Trophoblast cell (in vitro differentiated cells and primary cell): ENCODE results near the gene USP43.
"Not testable (repeated sequence)": the region's sequence is repeated elsewhere in the genome, so short reads cannot be mapped to it uniquely, and the experiment has no call there.

ENCODE experiments used
- DNase-seq, 2 donors: peaks; one replicate each; pipeline ENCODE4 v3.0.0-alpha.2; 2016
- H2AFZ ChIP-seq: 2 replicates; pipeline ENCODE4 v1.6.1; 2013; ENCODE audit warnings: low read length, moderate library complexity, mild to moderate bottlenecking; ENCODE audit not compliant: insufficient read depth, poor library complexity
- H2AK5ac ChIP-seq: 2 replicates; pipeline ENCODE4 v1.6.1; 2013; ENCODE audit warnings: mild to moderate bottlenecking, low read length
- H2BK120ac ChIP-seq: 2 replicates; pipeline ENCODE4 v1.6.1; 2013; ENCODE audit warnings: low read length, mild to moderate bottlenecking, moderate library complexity; ENCODE audit not compliant: insufficient read depth, poor library complexity
- H2BK12ac ChIP-seq: 2 replicates; pipeline ENCODE4 v1.6.1; 2013; ENCODE audit warnings: mild to moderate bottlenecking, low read length, moderate library complexity
- H2BK5ac ChIP-seq: 2 replicates; pipeline ENCODE4 v1.6.1; 2013; ENCODE audit warnings: low read length, low read depth, moderate library complexity, mild to moderate bottlenecking; ENCODE audit not compliant: poor library complexity
- H3K14ac ChIP-seq: 2 replicates; pipeline ENCODE4 v1.6.1; 2013; ENCODE audit warnings: mild to moderate bottlenecking, low read length
- H3K18ac ChIP-seq: 2 replicates; pipeline ENCODE4 v1.6.1; 2013; ENCODE audit warnings: mild to moderate bottlenecking, low read length
- H3K23ac ChIP-seq: 2 replicates; pipeline ENCODE4 v1.6.1; 2013; ENCODE audit warnings: low read length
- H3K27ac ChIP-seq: 2 replicates; pipeline ENCODE4 v1.5.1; 2013; ENCODE audit warnings: low read depth, mild to moderate bottlenecking, inconsistent platforms, low read length, moderate library complexity
- H3K27me3 ChIP-seq: 2 replicates; pipeline ENCODE4 v1.6.1; 2013; ENCODE audit warnings: inconsistent platforms, mild to moderate bottlenecking, low read length, moderate library complexity; ENCODE audit not compliant: insufficient read depth
- H3K36me3 ChIP-seq, 2 experiments: 1 replicate in 1 of 2; 2 replicates in 1 of 2; pipeline ENCODE4 v1.6.1; 2013; ENCODE audit warnings: low read length in 2 of 2, mild to moderate bottlenecking in 2 of 2, moderate library complexity in 1 of 2; ENCODE audit not compliant: insufficient read depth in 2 of 2, control insufficient read depth in 1 of 2
- H3K4ac ChIP-seq: 2 replicates; pipeline ENCODE4 v1.6.1; 2013; ENCODE audit warnings: low read depth, mild to moderate bottlenecking, low read length, moderate library complexity
- H3K4me1 ChIP-seq, 2 experiments: 1 replicate in 1 of 2; 2 replicates in 1 of 2; pipeline ENCODE4 v1.6.1; 2013; ENCODE audit warnings: low read length in 2 of 2, mild to moderate bottlenecking in 2 of 2, moderate library complexity in 1 of 2; ENCODE audit not compliant: insufficient read depth in 2 of 2, control insufficient read depth in 1 of 2
- H3K4me2 ChIP-seq: 2 replicates; pipeline ENCODE4 v1.6.1; 2013; ENCODE audit warnings: inconsistent platforms, mild to moderate bottlenecking, low read length, moderate library complexity
- H3K4me3 ChIP-seq: 2 replicates; pipeline ENCODE4 v1.5.1; 2013; ENCODE audit warnings: mild to moderate bottlenecking, low read depth, low read length, inconsistent platforms
- H3K79me1 ChIP-seq: one replicate; pipeline ENCODE4 v1.6.1; 2013; ENCODE audit warnings: low read length
- H3K79me2 ChIP-seq: 2 replicates; pipeline ENCODE4 v1.6.1; 2013; ENCODE audit warnings: low read length, mild to moderate bottlenecking; ENCODE audit not compliant: control insufficient read depth, insufficient read depth, poor library complexity
- H3K9ac ChIP-seq: 2 replicates; pipeline ENCODE4 v1.6.1; 2013; ENCODE audit warnings: mild to moderate bottlenecking, low read length
- H3K9me3 ChIP-seq: 2 replicates; pipeline ENCODE4 v1.6.1; 2013; ENCODE audit warnings: low read depth, mild to moderate bottlenecking, control low read depth, inconsistent platforms, low read length; ENCODE audit not compliant: insufficient read depth
- H4K12ac ChIP-seq: 2 replicates; pipeline ENCODE4 v1.6.1; 2013; ENCODE audit warnings: low read depth, mild to moderate bottlenecking, low read length, moderate library complexity
- H4K8ac ChIP-seq: 2 replicates; pipeline ENCODE4 v1.6.1; 2013; ENCODE audit warnings: low read depth, mild to moderate bottlenecking, low read length, moderate library complexity
- H4K91ac ChIP-seq: one replicate; pipeline ENCODE4 v1.6.1; 2013; ENCODE audit warnings: low read depth, mild to moderate bottlenecking, low read length, moderate library complexity
- WGBS: extraction: QIAGEN DNeasy Blood & Tissue Kit; methylation state at CpG from one replicate; pipeline ENCODE4 v1.1.7; 2013; ENCODE audit warnings: missing lambda C conversion rate; ENCODE audit not compliant: insufficient read length, insufficient coverage; ENCODE audit errors: extremely low coverage; 5-methylcytosine and 5-hydroxymethylcytosine counted together

The USP43 gene

GRCh38 chr17:9658593-9659211 lies 13.4 kb downstream of the USP43 start:
- Histone ChIP-seq H4K12ac (no peak overlapping the region), H2BK120ac (no peak overlapping the region), H3K4ac (no peak overlapping the region), H2AK5ac (no peak overlapping the region), H3K79me1 (no peaks in the 10 kb centered on the region), H3K79me2 (no peaks in the 10 kb centered on the region), H2BK12ac (no peak overlapping the region), H3K23ac (no peak overlapping the region), H3K4me2 (no peak overlapping the region), H4K91ac (no peak overlapping the region), H3K27me3 (no peaks in the 10 kb centered on the region), H2AFZ (no peak overlapping the region), H3K4me1 (peaks cover 0 to 2% of the 10 kb centered on the region in 2 experiments), H3K14ac (no peak overlapping the region), H3K9me3 (no peaks in the 10 kb centered on the region), H3K27ac (no peak overlapping the region), H2BK5ac (no peak overlapping the region), H3K4me3 (no peak overlapping the region), H3K9ac (no peak overlapping the region), H4K8ac (no peak overlapping the region), H3K18ac (no peak overlapping the region), H3K36me3 (peaks cover 12 to 13% of the 10 kb centered on the region in 2 experiments)
- no peak for DNase-seq
- no CpG with 5 or more reads among the region's 4 CpGs for WGBS

- no peak overlapping the region for H3K23ac ChIP-seq
Observed at GRCh38 chr17:9661027-9661426, 15.7 kb downstream of the USP43 start.

GRCh38 chr17:9663511-9663910 lies 18.2 kb downstream of the USP43 start:
- not testable (repeated sequence) for H4K8ac ChIP-seq, H3K27ac ChIP-seq, H3K79me1 ChIP-seq, H4K91ac ChIP-seq, H3K79me2 ChIP-seq, H2BK12ac ChIP-seq, H2AK5ac ChIP-seq, H3K4ac ChIP-seq, H2BK5ac ChIP-seq, H3K4me3 ChIP-seq, H3K23ac ChIP-seq, H3K4me2 ChIP-seq, H3K9ac ChIP-seq, H2BK120ac ChIP-seq, H3K4me1 ChIP-seq, H4K12ac ChIP-seq, H3K27me3 ChIP-seq, H2AFZ ChIP-seq, H3K18ac ChIP-seq, H3K9me3 ChIP-seq, H3K14ac ChIP-seq
- peaks cover 16 to 20% of the 10 kb centered on the region in 2 experiments for H3K36me3 ChIP-seq
- WGBS, result no CpG with 5 or more reads among the region's 11 CpGs
- DNase-seq, result peak; percentile 52 to 76

More at GRCh38 chr17:9661027-9661426, 15.7 kb downstream of the USP43 start:
- no peak overlapping the region for H2BK12ac ChIP-seq
- H3K4ac ChIP-seq, result no peak overlapping the region
- H3K36me3 ChIP-seq, result peaks cover 12 to 16% of the 10 kb centered on the region in 2 experiments
- no peak overlapping the region for H4K8ac ChIP-seq
- H4K91ac ChIP-seq, result no peak overlapping the region
- H3K4me1 ChIP-seq, result peaks cover 0 to 2% of the 10 kb centered on the region in 2 experiments
- H2AK5ac ChIP-seq, result no peak overlapping the region
- no peak overlapping the region for H2AFZ ChIP-seq
- no peak for DNase-seq
- no peak overlapping the region for H4K12ac ChIP-seq
- no peak overlapping the region for H3K14ac ChIP-seq
- H3K9ac ChIP-seq, result no peak overlapping the region
- no peak overlapping the region for H3K27ac ChIP-seq
- H3K4me2 ChIP-seq, result no peak overlapping the region
- H3K18ac ChIP-seq, result no peak overlapping the region
- H2BK5ac ChIP-seq, result no peak overlapping the region
- no peaks in the 10 kb centered on the region for H3K79me1 ChIP-seq
- WGBS, result no CpG with 5 or more reads among the region's 2 CpGs
- no peak overlapping the region for H3K4me3 ChIP-seq
- no peaks in the 10 kb centered on the region for H3K79me2 ChIP-seq
- H2BK120ac ChIP-seq, result no peak overlapping the region
- H3K27me3 ChIP-seq, result no peaks in the 10 kb centered on the region
- H3K9me3 ChIP-seq, result no peaks in the 10 kb centered on the region

DNA sequence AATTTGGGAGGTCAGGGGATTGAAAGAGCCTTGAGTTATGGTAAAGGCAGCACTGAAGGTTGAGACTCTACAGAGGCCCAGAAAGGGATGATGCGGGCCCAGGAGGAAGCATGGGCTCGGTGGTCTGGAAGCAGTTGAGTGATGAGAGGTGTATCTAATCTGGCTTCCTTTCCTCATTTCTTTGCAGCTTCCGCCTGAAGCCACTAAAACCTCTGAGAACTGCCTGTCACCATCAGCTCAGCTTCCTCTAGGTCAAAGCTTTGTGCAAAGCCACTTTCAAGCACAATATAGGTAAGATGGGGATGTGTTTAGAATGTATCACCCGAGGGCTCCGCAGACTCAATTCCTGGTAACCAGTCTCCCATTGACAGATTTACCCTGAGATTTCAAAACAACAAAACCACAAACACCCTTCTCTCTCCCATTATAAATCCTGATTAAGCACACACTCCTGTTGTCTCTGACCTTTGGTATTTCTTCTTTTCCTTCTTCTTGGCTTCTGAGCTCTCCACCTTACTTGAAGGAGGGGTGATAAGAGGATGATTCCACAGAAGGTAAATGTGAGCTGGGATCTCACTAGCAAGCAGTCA lies 21.2 kb downstream of the USP43 start:
- no peak overlapping the region for H3K27ac ChIP-seq
- no peak overlapping the region for H2BK5ac ChIP-seq
- no peak overlapping the region for H4K12ac ChIP-seq
- no peak overlapping the region for H3K4ac ChIP-seq
- H3K79me1 ChIP-seq, result peaks cover 18% of the 10 kb centered on the region
- H3K36me3 ChIP-seq, result peaks cover 12 to 15% of the 10 kb centered on the region in 2 experiments
- H3K27me3 ChIP-seq, result no peaks in the 10 kb centered on the region
- DNase-seq, result no peak
- no peak overlapping the region for H2BK120ac ChIP-seq
- no peak overlapping the region for H3K4me3 ChIP-seq
- no CpG with 5 or more reads among the region's 5 CpGs for WGBS
- no peak overlapping the region for H3K23ac ChIP-seq
- H2AFZ ChIP-seq, result no peak overlapping the region
- H3K14ac ChIP-seq, result no peak overlapping the region
- no peak overlapping the region for H3K4me2 ChIP-seq
- H2BK12ac ChIP-seq, result no peak overlapping the region
- H4K91ac ChIP-seq, result no peak overlapping the region
- peaks cover 2% of the 10 kb centered on the region for H3K79me2 ChIP-seq
- no peaks in the 10 kb centered on the region for H3K9me3 ChIP-seq
- no peak overlapping the region for H3K18ac ChIP-seq
- H3K9ac ChIP-seq, result no peak overlapping the region
- peaks cover 21 to 28% of the 10 kb centered on the region in 2 experiments for H3K4me1 ChIP-seq
- no peak overlapping the region for H2AK5ac ChIP-seq
- H4K8ac ChIP-seq, result no peak overlapping the region
